ENCODE results near the gene S100PBP. TPM values are rescaled to one million over a fixed set of nuclear protein-coding genes. Genes with fewer than 3 reads are reported as not detected.

Gene S100PBP
- total RNA-seq, 1 donor from 2014 or later = 43.3 TPM

GRCh38 chr1:32896451-32896850 is 79.0 kb downstream of the S100PBP start:
- peaks cover 20% of the 10 kb centered on the region for H3K27me3 Mint-ChIP-seq (ENCODE audit: unreplicated experiment)
- H3K27ac Mint-ChIP-seq (ENCODE audit: unreplicated experiment) = no peak overlapping the region
- no peak for DNase-seq (ENCODE audit: low spot score)
- TF ChIP-seq CTCF (IDR thresholded peaks at IDR 0.05; ENCODE audit: unreplicated experiment) = no peak
- peaks cover 8% of the 10 kb centered on the region for H3K4me1 Mint-ChIP-seq (ENCODE audit: unreplicated experiment)
- no peak overlapping the region for H3K4me3 Mint-ChIP-seq (ENCODE audit: unreplicated experiment)
- H3K36me3 Mint-ChIP-seq (ENCODE audit: low read depth, unreplicated experiment) = peaks cover 8% of the 10 kb centered on the region
- no peaks in the 10 kb centered on the region for H3K9me3 Mint-ChIP-seq (ENCODE audit: unreplicated experiment)

GRCh38 chr1:32897082-32898049 is 79.9 kb downstream of the S100PBP start:
- H3K36me3 Mint-ChIP-seq (ENCODE audit: low read depth, unreplicated experiment) = peaks cover 2% of the 10 kb centered on the region
- peaks cover 5% of the 10 kb centered on the region for H3K4me1 Mint-ChIP-seq (ENCODE audit: unreplicated experiment)
- H3K27ac Mint-ChIP-seq (ENCODE audit: unreplicated experiment) = no peak overlapping the region
- peaks cover 19% of the 10 kb centered on the region for H3K27me3 Mint-ChIP-seq (ENCODE audit: unreplicated experiment)
- DNase-seq (ENCODE audit: low spot score) = no peak
- no peak for TF ChIP-seq CTCF (IDR thresholded peaks at IDR 0.05; ENCODE audit: unreplicated experiment)
- H3K4me3 Mint-ChIP-seq (ENCODE audit: unreplicated experiment) = no peak overlapping the region
- H3K9me3 Mint-ChIP-seq (ENCODE audit: unreplicated experiment) = no peaks in the 10 kb centered on the region

GRCh38 chr1:32898056-32898455 is 80.6 kb downstream of the S100PBP start:
- Mint-ChIP-seq H3K4me1 (ENCODE audit: unreplicated experiment) (peaks cover 2% of the 10 kb centered on the region), H3K27ac (ENCODE audit: unreplicated experiment) (no peak overlapping the region), H3K27me3 (ENCODE audit: unreplicated experiment) (peaks cover 15% of the 10 kb centered on the region), H3K9me3 (ENCODE audit: unreplicated experiment) (no peaks in the 10 kb centered on the region), H3K4me3 (ENCODE audit: unreplicated experiment) (no peak overlapping the region), H3K36me3 (ENCODE audit: low read depth, unreplicated experiment) (no peaks in the 10 kb centered on the region)
- TF ChIP-seq CTCF (IDR thresholded peaks at IDR 0.05; ENCODE audit: unreplicated experiment) = no peak
- no peak for DNase-seq (ENCODE audit: low spot score)

GRCh38 chr1:32898958-32899357 is 81.5 kb downstream of the S100PBP start:
- H3K4me3 Mint-ChIP-seq (ENCODE audit: unreplicated experiment) = no peak overlapping the region
- peaks cover 15% of the 10 kb centered on the region for H3K27me3 Mint-ChIP-seq (ENCODE audit: unreplicated experiment)
- no peaks in the 10 kb centered on the region for H3K36me3 Mint-ChIP-seq (ENCODE audit: low read depth, unreplicated experiment)
- no peak for DNase-seq (ENCODE audit: low spot score)
- no peaks in the 10 kb centered on the region for H3K9me3 Mint-ChIP-seq (ENCODE audit: unreplicated experiment)
- no peak for TF ChIP-seq CTCF (IDR thresholded peaks at IDR 0.05; ENCODE audit: unreplicated experiment)
- H3K27ac Mint-ChIP-seq (ENCODE audit: unreplicated experiment) = no peak overlapping the region
- H3K4me1 Mint-ChIP-seq (ENCODE audit: unreplicated experiment) = peaks cover 2% of the 10 kb centered on the region

Data from endothelial cell (in vitro differentiated cells).